H1 (cell line): ENCODE data around the gene LOC101059915.
"Not testable (repeated sequence)": the region's sequence is repeated elsewhere in the genome, so short reads cannot be mapped to it uniquely, and the experiment has no call there.

Source experiments
- CTCF ChIA-PET: fragments of 300-600 bp; sonication (Branson Sonifier 250); formaldehyde crosslinking; loops from one replicate; lab custom pipeline; 2021; ENCODE audit not compliant: partially characterized antibody; lab: Charles Lee
- POLR2A ChIA-PET: fragments of 300-600 bp; sonication (Branson Sonifier 250); formaldehyde crosslinking; loops from one replicate; lab custom pipeline; 2021; ENCODE audit warnings: inconsistent platforms; ENCODE audit not compliant: partially characterized antibody; lab: Charles Lee
- DNase-seq, 2 experiments: peaks; one replicate each; pipeline versions ENCODE4 v3.0.0 to v3.0.0-alpha.2; 2010 to 2022; ENCODE audit warnings: low spot score in 2 of 2, low read depth in 1 of 2, mixed read lengths in 1 of 2
- FAIRE-seq: peaks from 2 replicates; lab custom pipeline; 2011; peaks lifted over from hg19 to GRCh38; lab: Jason Lieb, UNC
- H2AFZ ChIP-seq: 2 replicates; pipeline ENCODE4 v1.8.1; 2012; ENCODE audit warnings: low read length, inconsistent platforms
- H2AK5ac ChIP-seq: 2 replicates; pipeline ENCODE4 v1.6.1; 2013; ENCODE audit warnings: low read depth, low read length
- H2BK120ac ChIP-seq: replicated peaks from 2 replicates; pipeline ENCODE3; 2013; ENCODE audit warnings: low read depth, low read length, inconsistent platforms
- H2BK12ac ChIP-seq: 2 replicates; pipeline ENCODE4 v1.6.1; 2013; ENCODE audit warnings: low read depth, low read length
- H2BK15ac ChIP-seq: 2 replicates; pipeline ENCODE4 v1.6.1; 2013; ENCODE audit warnings: low read length
- H2BK20ac ChIP-seq: 2 replicates; pipeline ENCODE4 v1.6.1; 2013; ENCODE audit warnings: low read length
- H2BK5ac ChIP-seq: 2 replicates; pipeline ENCODE4 v1.6.1; 2013; ENCODE audit warnings: low read depth, low read length
- H3K14ac ChIP-seq: 2 replicates; pipeline ENCODE4 v1.6.1; 2013; ENCODE audit warnings: inconsistent platforms; ENCODE audit not compliant: insufficient read length
- H3K18ac ChIP-seq: 2 replicates; pipeline ENCODE4 v1.6.1; 2013; ENCODE audit warnings: low read length; ENCODE audit errors: extremely low read depth
- H3K23ac ChIP-seq: 2 replicates; pipeline ENCODE4 v1.6.1; 2013; ENCODE audit warnings: inconsistent platforms; ENCODE audit not compliant: insufficient read length
- H3K23me2 ChIP-seq: 2 replicates; pipeline ENCODE4 v1.6.1; 2013; ENCODE audit warnings: low read depth, low read length
- H3K27ac ChIP-seq: 2 replicates; pipeline ENCODE4 v1.6.1; 2011; ENCODE audit warnings: low read depth, low read length, inconsistent platforms
- H3K27me3 ChIP-seq, 4 experiments: replicated peaks in 1 of 4; 1 replicate in 1 of 4; 2 replicates in 3 of 4; pipeline versions ENCODE4 v1.6.1 to v1.8.1; 2011 to 2013; ENCODE audit warnings: low read length in 3 of 4, mild to moderate bottlenecking in 3 of 4, inconsistent platforms in 2 of 4, mixed read lengths in 2 of 4, moderate library complexity in 1 of 4; ENCODE audit not compliant: control insufficient read depth in 3 of 4, insufficient read depth in 3 of 4; ENCODE audit errors: extremely low read depth in 1 of 4
- H3K36me3 ChIP-seq, 4 experiments: 2 replicates each; pipeline versions ENCODE4 v1.6.1 to v1.8.1; 2011 to 2013; ENCODE audit warnings: mild to moderate bottlenecking in 4 of 4, low read length in 3 of 4, moderate library complexity in 2 of 4, control low read depth in 1 of 4, inconsistent platforms in 1 of 4; ENCODE audit not compliant: insufficient read depth in 4 of 4, control insufficient read depth in 2 of 4
- H3K4ac ChIP-seq: replicated peaks from 2 replicates; pipeline ENCODE3; 2013; ENCODE audit warnings: low read length, low read depth, mixed read lengths, inconsistent platforms; ENCODE audit not compliant: insufficient read length
- H3K4me1 ChIP-seq, 4 experiments: replicated peaks in 1 of 4; 1 replicate in 1 of 4; 2 replicates in 3 of 4; pipeline versions ENCODE4 v1.6.1 to v1.8.1; 2011 to 2013; ENCODE audit warnings: low read length in 3 of 4, inconsistent platforms in 2 of 4, mixed read lengths in 1 of 4; ENCODE audit not compliant: insufficient read depth in 4 of 4, control insufficient read depth in 3 of 4
- H3K4me2 ChIP-seq, 2 experiments: 2 replicates each; pipeline versions ENCODE4 v1.6.1 to v1.8.1; 2011 to 2013; ENCODE audit warnings: low read depth in 2 of 2, low read length in 2 of 2, control low read depth in 1 of 2, inconsistent platforms in 1 of 2, mild to moderate bottlenecking in 1 of 2; ENCODE audit not compliant: insufficient read depth in 1 of 2
- H3K4me3 ChIP-seq, 4 experiments: fragments of 200-600, 300-600 bp in 1 of 4; sonication (generic), shearing (Covaris generic), sonication (Bioruptor Twin) in 1 of 4; 2 replicates each; pipeline versions ENCODE4 v1.5.1 to v1.8.1; 2011 to 2016; ENCODE audit warnings: low read length in 4 of 4, low read depth in 3 of 4, control low read depth in 2 of 4, inconsistent platforms in 2 of 4, mild to moderate bottlenecking in 2 of 4, mixed read lengths in 1 of 4, moderate library complexity in 1 of 4; ENCODE audit not compliant: insufficient read depth in 2 of 4; ENCODE audit errors: extremely low read depth in 1 of 4
- H3K56ac ChIP-seq: replicated peaks from 2 replicates; pipeline ENCODE3; 2013; ENCODE audit warnings: low read depth, mild to moderate bottlenecking, mixed read lengths, low read length, inconsistent platforms; ENCODE audit not compliant: insufficient read length
- H3K79me1 ChIP-seq: 2 replicates; pipeline ENCODE4 v1.6.1; 2013; ENCODE audit warnings: low read depth, low read length, control low read depth
- H3K79me2 ChIP-seq, 2 experiments: 2 replicates each; pipeline versions ENCODE4 v1.6.1 to v1.8.1; 2012 to 2013; ENCODE audit warnings: low read length in 2 of 2, mild to moderate bottlenecking in 2 of 2, inconsistent platforms in 1 of 2; ENCODE audit not compliant: insufficient read depth in 2 of 2, control insufficient read depth in 1 of 2
- H3K9ac ChIP-seq, 4 experiments: replicated peaks in 1 of 4; 1 replicate in 1 of 4; 2 replicates in 3 of 4; pipeline versions ENCODE4 v1.6.1 to v1.8.1; 2011 to 2013; ENCODE audit warnings: low read depth in 3 of 4, low read length in 3 of 4, control low read depth in 2 of 4, mild to moderate bottlenecking in 2 of 4, moderate library complexity in 2 of 4, inconsistent platforms in 1 of 4; ENCODE audit errors: extremely low read depth in 1 of 4
- H3K9me3 ChIP-seq, 2 experiments: 2 replicates each; pipeline versions ENCODE4 v1.6.1 to v1.8.1; 2012 to 2013; ENCODE audit warnings: mild to moderate bottlenecking in 2 of 2, moderate library complexity in 2 of 2, control low read depth in 1 of 2, inconsistent platforms in 1 of 2, low read depth in 1 of 2, low read length in 1 of 2, mixed read lengths in 1 of 2; ENCODE audit not compliant: insufficient read depth in 2 of 2
- H4K20me1 ChIP-seq, 2 experiments: replicated peaks in 1 of 2; 2 replicates each; pipeline versions ENCODE3 to v1.8.1; 2011 to 2013; ENCODE audit warnings: inconsistent platforms in 2 of 2, low read length in 2 of 2, mild to moderate bottlenecking in 1 of 2; ENCODE audit not compliant: insufficient read depth in 2 of 2, control insufficient read depth in 1 of 2
- H4K5ac ChIP-seq: 2 replicates; pipeline ENCODE4 v1.6.1; 2013; ENCODE audit warnings: low read length, low read depth, mixed read lengths, inconsistent platforms; ENCODE audit not compliant: insufficient read length
- H4K8ac ChIP-seq: 2 replicates; pipeline ENCODE4 v1.8.0; 2013; ENCODE audit warnings: mild to moderate bottlenecking, moderate library complexity, low read length, inconsistent platforms; ENCODE audit not compliant: insufficient read depth; ENCODE audit errors: extremely low read depth
- H4K91ac ChIP-seq: replicated peaks from 2 replicates; pipeline ENCODE3; 2013; ENCODE audit warnings: low read length, mixed read lengths, inconsistent platforms; ENCODE audit not compliant: insufficient read length
- WGBS, 2 experiments: shearing (Covaris generic) in 1 of 2; methylation state at CpG; one replicate each; pipeline versions ENCODE4 v1.1.6 to v1.1.7; 2013 to 2015; ENCODE audit warnings: low lambda C conversion rate in 2 of 2, mixed read lengths in 2 of 2, inconsistent platforms in 1 of 2, low coverage in 1 of 2, missing lambda C conversion rate in 1 of 2; ENCODE audit not compliant: insufficient replicate concordance in 2 of 2, insufficient coverage in 1 of 2, insufficient read length in 1 of 2; ENCODE audit errors: extremely low coverage in 1 of 2, missing lambda C conversion rate in 1 of 2; 5-methylcytosine and 5-hydroxymethylcytosine counted together

Gene LOC101059915

GRCh38 chrX:71696641-71697465 lies 29.5 kb downstream of the LOC101059915 start:
- H2BK12ac ChIP-seq, H3K14ac ChIP-seq, H3K27ac ChIP-seq, H3K4me1 ChIP-seq, H3K23ac ChIP-seq, H3K36me3 ChIP-seq, H2BK5ac ChIP-seq, H3K4me2 ChIP-seq, H2BK20ac ChIP-seq, H3K27me3 ChIP-seq, H2BK15ac ChIP-seq, H3K9me3 ChIP-seq, H4K20me1 ChIP-seq, CTCF ChIA-PET, H4K8ac ChIP-seq, H3K23me2 ChIP-seq, H3K4me3 ChIP-seq, H3K79me2 ChIP-seq, H3K4ac ChIP-seq, H2AFZ ChIP-seq, H3K18ac ChIP-seq, H2AK5ac ChIP-seq, H3K56ac ChIP-seq, H4K5ac ChIP-seq, H3K9ac ChIP-seq, H3K79me1 ChIP-seq, H2BK120ac ChIP-seq, FAIRE-seq, DNase-seq, H4K91ac ChIP-seq, POLR2A ChIA-PET: not testable (repeated sequence)
- no CpG with 5 or more reads among the region's 24 CpGs for WGBS, 2 experiments
